Testis (tissue), 2 donors: ENCODE results near the gene LIF.

Experiments used
- POLR2A ChIP-seq: fragments of 450-650 bp; IDR thresholded peaks from one replicate; pipeline ENCODE4 v1.6.1; 2017; ENCODE audit warnings: antibody characterized with exemption, mild to moderate bottlenecking, moderate library complexity
- TF ChIP-seq, protein P1 (sequence below), 3 experiments: fragments of 450-650 bp in 2 of 3; fragments of 200-600 bp in 1 of 3; sonication (generic) in 1 of 3; IDR thresholded peaks; one replicate each; pipeline ENCODE4 v1.5.1; 2016 to 2019; ENCODE audit warnings: antibody characterized with exemption in 3 of 3, mild to moderate bottlenecking in 2 of 3, moderate library complexity in 1 of 3

DNA sequence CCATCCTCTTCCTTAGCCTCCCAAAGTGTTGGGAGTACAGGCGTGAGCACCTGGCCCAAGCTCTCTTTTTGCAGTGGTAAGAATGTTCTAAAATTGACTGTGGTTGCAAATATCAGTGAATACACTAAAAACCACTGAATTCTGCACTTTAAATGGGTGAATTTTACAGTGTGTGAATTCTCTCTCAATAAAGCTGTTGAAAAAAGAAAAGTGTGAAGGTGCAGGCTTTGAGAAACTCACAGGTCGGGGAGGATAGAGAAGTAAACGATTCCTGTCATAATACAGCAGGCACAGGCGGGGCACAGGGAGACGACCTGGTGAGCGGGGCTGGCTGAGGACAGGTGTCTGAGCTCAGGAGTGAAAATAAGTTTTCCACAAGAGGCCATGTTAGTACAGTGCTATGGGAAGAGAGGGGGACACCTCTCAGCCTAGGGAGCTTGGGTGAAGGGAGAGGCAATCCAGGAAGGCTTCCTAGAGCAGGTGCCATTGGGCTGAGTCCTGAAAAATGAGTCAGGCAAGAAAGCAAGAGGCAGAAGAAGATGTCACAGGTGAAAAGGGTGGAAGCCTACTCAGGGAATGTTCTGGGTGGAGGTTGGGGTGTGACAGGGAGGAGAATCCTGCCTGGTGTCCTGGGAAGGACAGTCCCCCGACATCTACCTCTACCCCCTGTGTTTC lies 26.1 kb downstream of the LIF start:
- TF ChIP-seq POLR2A: no peak
- TF ChIP-seq, protein P1, sequence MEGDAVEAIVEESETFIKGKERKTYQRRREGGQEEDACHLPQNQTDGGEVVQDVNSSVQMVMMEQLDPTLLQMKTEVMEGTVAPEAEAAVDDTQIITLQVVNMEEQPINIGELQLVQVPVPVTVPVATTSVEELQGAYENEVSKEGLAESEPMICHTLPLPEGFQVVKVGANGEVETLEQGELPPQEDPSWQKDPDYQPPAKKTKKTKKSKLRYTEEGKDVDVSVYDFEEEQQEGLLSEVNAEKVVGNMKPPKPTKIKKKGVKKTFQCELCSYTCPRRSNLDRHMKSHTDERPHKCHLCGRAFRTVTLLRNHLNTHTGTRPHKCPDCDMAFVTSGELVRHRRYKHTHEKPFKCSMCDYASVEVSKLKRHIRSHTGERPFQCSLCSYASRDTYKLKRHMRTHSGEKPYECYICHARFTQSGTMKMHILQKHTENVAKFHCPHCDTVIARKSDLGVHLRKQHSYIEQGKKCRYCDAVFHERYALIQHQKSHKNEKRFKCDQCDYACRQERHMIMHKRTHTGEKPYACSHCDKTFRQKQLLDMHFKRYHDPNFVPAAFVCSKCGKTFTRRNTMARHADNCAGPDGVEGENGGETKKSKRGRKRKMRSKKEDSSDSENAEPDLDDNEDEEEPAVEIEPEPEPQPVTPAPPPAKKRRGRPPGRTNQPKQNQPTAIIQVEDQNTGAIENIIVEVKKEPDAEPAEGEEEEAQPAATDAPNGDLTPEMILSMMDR (IDR thresholded peaks at IDR 0.05): no peak
